GM18870 (cell line): Measurements from ENCODE around the gene PROM2.

Source experiments
- ATAC-seq: cut with Tn5 transposase; IDR thresholded peaks from one replicate; pipeline ENCODE4 v1.9.1; 2021; ENCODE audit warnings: moderate library complexity; ENCODE audit not compliant: unreplicated experiment

PROM2 gene

GRCh38 chr2:95283562-95283961, 9.3 kb downstream of the PROM2 start:
- no peak for ATAC-seq

DNA sequence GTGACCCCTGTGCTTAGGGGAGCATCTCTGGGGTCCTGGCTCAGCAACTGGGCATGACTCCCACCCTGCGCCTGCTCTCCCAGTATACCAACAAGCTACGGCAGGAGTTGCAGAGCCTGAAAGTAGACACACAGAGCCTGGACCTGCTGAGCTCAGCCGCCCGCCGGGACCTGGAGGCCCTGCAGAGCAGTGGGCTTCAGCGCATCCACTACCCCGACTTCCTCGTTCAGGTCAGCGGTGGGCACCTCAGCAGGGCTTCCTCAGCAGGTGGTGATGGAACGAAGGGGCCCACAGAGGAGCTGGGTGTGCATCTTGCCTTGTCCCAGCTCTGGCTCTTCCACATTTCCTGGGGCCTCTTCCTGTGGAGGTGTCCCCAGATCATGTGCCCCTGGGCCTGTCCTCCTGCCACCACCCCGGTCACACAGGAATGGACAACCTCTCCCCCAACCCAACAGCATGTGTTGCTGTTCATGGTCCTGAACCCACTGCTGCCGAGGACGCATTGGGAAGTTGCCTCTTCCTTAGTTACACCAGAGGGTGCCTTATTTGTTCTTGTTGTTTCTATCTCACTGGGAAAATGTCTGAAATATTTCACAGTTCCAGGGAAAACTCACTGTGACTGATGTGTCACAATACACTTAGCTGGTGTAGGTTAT, 10.8 kb downstream of the PROM2 start:
- no peak for ATAC-seq

DNA sequence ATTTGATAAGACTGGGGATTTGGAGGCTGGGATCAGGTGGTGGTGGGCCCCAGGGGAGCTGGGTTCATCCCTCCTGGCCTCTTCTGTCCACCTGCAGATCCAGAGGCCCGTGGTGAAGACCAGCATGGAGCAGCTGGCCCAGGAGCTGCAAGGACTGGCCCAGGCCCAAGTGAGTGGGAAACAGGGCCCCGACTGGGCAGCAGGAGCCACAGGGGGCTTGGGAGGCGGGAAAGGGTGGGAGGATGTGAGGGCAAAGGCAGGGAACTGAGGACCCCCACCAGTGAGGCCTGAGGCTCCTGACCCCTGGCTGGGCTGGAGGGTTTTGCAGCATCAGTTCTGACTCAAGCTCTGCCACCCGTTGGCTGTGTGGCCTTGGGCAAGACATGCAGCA, 11.3 kb downstream of the PROM2 start:
- ATAC-seq: no peak

DNA sequence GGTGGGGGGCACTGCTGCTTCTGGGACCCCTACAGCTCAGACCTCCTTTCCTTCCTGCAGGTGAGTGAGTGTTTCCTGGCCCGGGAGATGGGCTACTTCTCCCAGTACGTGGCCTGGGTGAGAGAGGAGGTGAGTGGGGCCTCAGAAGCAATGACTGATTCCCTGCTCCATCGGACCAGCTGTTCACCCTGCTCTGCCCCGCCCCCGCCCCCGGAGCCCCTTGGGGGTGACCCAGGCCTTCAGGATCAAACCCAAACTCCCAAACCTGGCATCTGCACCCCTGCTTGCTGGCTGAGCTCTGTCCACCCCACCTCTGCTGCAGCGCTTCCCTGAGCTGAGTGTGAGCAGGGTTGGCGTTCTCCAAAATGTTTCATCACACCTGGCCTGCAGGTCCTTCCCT, 13.1 kb downstream of the PROM2 start:
- ATAC-seq: no peak

GRCh38 chr2:95287806-95288205, 13.6 kb downstream of the PROM2 start:
- ATAC-seq: no peak

GRCh38 chr2:95289253-95289652, 15.0 kb downstream of the PROM2 start:
- no peak for ATAC-seq

GRCh38 chr2:95291222-95291621, 17.0 kb downstream of the PROM2 start:
- ATAC-seq: no peak

DNA sequence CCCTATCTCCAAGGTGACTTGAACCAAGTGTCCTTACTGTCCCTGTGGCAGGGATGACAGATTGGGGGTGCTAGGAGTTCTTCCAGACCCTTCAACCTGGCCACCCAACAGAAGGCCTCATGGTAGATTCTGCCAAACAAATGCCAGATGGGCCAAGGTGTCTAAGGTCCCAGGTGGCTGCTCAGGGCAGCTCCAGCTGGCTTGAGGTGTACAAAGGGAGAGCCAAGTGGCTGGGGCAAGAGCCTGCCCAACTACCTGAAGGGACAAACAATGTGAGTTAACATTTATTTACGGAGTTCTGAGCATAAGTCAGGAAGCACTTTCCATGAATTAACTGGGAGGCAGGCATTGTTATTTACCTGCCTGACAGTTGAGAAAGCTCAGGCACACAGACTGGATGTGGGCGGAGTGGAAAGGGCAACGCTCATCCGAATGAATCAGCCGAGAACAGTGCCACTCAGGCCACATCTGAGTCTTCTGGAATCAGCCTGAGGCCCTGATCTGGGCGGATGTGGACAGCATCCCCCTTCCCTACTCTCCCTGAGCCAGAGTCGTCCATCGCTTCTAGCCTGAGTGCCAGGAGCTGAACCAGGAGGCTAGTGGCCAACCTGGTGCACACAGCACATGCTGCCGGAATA, 18.5 kb downstream of the PROM2 start:
- no peak for ATAC-seq

- no peak for ATAC-seq
Observed at GRCh38 chr2:95294579-95295250, 20.5 kb downstream of the PROM2 start.

GRCh38 chr2:95295376-95295775, 21.1 kb downstream of the PROM2 start:
- ATAC-seq: no peak

GRCh38 chr2:95296011-95296410, 21.8 kb downstream of the PROM2 start:
- ATAC-seq: no peak

- ATAC-seq: no peak
Observed at GRCh38 chr2:95296880-95297487, 22.7 kb downstream of the PROM2 start, which contains the start of gene KCNIP3. TSS of gene KCNIP3 (plus strand) at chr2:95297347. CDS start at chr2:95297439, 92 bp downstream.

- no peak for ATAC-seq
Observed at GRCh38 chr2:95297639-95298395, 23.6 kb downstream of the PROM2 start.

DNA sequence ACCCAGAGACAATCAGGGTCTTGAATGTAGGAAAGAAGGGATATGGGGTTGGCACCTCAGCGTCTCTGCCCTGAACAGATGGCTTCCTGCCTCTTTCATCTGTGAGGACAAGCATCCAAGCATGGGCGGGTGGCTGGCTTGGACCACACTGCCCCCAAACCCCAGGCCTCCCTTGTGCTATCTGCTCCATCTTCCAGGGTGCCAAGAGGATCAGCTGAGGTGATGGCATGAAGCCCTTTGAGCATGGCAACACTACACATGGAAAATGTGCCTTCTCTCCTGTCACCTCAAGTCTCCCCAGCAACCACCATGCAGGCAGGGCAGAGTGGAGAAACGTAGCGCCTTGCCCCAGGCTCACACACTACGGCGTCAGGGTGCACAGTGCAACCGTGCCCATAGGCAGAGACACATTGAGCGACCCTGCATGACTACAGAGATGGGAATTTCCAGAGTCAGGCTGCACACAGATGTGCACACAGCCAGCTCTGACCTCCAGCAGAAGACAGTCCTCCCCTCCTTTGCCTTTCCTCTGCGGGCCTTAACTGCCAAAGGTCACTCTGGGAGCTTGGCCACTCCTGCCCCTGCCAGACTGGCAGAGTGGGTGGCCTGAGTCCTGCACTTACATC, 24.4 kb downstream of the PROM2 start:
- no peak for ATAC-seq

DNA sequence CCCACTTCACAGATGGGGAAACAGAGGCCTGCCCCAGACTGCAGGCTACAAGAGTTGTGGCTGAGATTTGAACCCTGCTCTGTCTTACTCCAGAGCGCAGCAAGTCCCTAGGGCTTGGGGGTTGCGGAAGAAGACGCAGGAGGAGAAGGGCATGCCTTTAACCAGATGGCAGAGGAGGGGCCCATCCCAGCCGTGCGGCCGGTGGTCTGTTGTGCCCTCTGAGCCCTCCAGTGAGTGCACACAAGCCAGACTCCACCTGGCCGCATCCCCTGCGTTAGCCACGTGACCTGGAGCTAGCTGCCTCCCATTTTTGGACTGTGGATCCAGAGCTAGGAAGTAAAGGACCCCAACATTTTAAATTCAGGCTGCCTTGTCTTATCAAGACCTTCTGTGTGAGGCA, 25.7 kb downstream of the PROM2 start:
- ATAC-seq: no peak

DNA sequence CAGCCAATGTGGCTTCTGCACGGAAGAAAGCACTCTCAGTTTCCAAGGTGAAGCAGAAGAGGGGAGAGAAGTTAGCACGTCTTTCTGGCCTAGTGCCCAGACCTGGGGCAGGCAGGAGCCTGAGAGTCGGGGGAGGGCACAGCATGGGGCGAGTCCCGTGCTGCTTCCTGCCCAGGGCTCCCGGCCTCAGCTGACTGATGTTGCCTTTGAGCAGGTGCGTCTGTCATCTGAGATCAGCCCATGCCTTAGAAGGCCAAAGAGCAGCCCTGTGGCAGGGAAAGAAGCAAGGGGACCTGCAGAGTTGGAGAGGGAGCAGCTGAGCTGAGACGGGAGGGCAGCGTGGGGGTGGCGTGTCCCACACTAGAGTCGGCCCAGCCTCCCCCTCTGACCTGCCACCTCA, 26.2 kb downstream of the PROM2 start:
- no peak for ATAC-seq

DNA sequence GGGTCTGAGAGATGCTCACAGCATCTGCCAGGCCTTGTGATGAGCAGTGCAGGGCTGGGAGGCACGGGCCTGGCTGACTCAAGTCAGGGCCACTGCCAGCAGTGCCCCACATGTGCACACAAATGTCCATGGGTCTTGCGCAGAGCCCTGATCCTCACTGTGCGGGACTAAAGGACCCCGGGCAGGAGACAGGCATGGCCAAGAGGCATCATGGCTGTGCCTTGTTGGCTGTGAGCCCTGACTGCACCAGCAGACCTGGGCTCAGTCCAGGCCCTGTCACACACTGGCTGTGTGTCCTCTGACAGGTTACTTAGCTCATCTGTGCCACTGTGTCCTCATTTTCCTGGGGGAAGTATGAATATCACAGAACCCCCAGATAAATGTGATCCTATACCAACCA, 26.9 kb downstream of the PROM2 start:
- ATAC-seq: no peak

- no peak for ATAC-seq
Observed at GRCh38 chr2:95301876-95302641, 27.8 kb downstream of the PROM2 start.

- ATAC-seq: no peak
Observed at GRCh38 chr2:95303191-95303919, 29.1 kb downstream of the PROM2 start.
